GM20431 (cell line): Measurements from ENCODE around the gene C19orf33.

Experiments used
- in situ Hi-C: fragments of 300-500 bp; cut with MseI, MboI; formaldehyde crosslinking; loops from one replicate; pipeline ENCODE4 v1.15.0; 2020; ENCODE audit warnings: low sequenced_read_pairs; ENCODE audit not compliant: unreplicated experiment

C19orf33 gene

GRCh38 chr19:38277969-38278680, 25.9 kb upstream of the C19orf33 start:
- in situ Hi-C loops = no loop called here

- in situ Hi-C loops = no loop called here
Measured at GRCh38 chr19:38278751-38279150, 25.3 kb upstream of the C19orf33 start.

DNA sequence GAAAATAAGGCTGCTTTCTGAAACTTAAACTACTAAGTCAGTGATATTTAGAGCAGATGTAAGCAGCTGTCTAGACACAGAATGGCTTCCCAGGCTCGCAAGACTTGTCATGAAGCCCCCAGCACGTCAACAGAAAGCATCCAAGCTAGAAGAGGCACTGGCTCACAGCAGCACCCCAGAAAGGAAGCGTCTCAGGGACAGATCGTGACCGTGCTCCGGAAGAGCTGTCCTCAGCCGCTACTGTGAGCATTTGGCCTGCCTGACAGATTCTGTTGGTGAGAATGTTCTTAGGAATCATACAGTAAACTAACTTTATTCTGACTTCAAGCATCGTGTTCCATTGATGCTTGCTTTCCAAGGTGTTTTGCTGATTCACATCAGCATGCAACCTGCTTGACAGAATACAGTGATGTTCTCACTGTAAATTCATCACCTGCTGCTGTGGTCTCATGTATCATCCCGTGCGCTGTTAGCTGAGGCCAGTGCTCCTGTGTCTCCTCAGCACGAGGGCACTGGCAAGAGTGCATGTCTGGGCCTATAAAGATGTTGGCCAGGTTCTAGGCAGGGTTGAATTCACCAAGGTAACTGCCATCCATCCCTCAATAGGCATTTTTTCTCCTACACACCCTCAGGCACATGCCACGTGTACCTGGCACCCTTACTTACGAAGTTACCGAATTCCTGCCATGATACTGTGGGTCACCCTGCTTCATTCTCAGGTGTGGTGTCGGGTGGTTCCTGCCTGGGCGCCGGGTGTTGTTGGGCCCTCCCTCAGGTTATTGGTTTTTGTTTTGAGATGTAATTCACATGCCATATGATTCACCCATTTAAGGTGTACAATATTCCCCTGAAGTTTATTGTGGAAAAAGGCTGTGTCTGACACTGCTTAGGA, 23.8 kb upstream of the C19orf33 start:
- in situ Hi-C loops = no loop called here

DNA sequence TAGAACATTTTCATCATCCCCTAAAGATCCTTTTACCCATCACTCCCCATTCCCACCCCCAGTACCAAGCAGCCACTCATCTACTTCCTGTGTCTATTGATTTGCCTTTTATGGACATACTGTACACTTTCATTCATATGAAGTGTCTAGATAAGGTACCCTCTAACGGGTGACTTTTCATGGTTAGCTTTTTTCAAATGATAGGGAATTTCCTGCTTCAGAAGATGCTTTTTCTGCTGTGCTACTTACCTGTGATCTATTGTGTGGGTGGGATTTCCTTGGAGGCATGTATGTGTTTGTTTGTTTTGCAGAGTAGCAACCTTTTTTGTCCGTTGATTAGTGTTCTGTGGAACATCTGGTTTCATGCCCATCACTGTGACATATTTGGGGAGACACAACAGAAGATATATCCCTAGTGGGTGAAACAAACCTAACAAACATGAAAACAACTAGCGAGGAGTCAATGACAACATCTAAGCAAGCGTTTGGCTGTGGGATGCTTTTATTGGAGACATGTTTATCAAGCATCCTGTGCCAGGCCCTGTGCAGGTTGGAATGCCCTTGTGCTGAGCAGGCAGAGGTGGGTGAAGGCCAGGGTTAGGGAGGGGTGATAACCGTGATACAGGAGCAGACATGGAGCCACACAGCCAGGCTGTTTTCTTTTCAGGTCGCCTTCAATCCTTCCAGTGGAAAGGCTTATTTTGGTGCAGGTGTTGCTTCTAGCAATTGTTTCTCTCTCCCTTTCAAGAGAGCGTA, 22.1 kb upstream of the C19orf33 start:
- in situ Hi-C loops = no loop called here

DNA sequence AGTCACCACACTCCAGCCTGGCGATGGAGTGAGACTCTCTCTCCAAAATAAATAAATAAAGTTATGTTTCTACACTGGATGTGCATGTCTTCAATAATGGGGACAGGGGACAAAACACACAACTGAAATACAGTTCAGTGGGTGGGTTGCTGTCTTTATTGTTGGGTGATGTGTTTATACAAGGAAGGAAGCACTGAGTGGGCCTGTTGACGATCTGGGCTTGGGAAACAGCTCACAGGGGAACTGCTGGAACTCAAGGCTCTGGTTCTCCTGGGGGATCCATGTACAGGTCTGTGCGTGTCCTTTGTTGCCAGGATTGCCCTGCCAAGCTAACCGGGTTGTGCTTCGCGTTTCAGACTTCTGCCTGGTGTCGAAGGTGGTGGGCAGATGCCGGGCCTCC, 20.8 kb upstream of the C19orf33 start:
- in situ Hi-C loops = no loop called here

DNA sequence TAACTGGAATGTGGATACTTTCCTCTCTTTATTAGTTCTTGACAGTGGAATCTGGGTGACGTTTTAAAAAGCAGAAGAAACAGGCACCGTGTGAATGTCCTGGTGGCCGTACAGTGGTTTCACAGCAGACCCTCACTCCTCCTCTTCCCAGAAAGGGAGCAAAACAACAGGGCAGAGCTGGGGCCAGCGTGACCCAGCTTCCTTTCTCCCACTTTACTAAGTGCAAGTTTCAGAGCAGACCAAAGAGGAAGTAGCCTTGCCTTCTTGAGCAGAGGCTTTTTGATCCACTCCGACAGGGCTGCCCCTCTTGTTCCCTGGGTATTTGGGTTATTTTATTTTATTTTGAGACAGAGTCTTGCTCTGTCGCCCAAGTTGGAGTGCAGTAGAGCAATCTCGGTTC, 19.6 kb upstream of the C19orf33 start:
- in situ Hi-C loops = no loop called here

- in situ Hi-C loops = no loop called here
Measured at GRCh38 chr19:38285567-38285966, 18.5 kb upstream of the C19orf33 start.

GRCh38 chr19:38287604-38288003, 16.4 kb upstream of the C19orf33 start:
- in situ Hi-C loops = no loop called here

- in situ Hi-C loops = no loop called here
Measured at GRCh38 chr19:38288123-38288855, 15.8 kb upstream of the C19orf33 start.

DNA sequence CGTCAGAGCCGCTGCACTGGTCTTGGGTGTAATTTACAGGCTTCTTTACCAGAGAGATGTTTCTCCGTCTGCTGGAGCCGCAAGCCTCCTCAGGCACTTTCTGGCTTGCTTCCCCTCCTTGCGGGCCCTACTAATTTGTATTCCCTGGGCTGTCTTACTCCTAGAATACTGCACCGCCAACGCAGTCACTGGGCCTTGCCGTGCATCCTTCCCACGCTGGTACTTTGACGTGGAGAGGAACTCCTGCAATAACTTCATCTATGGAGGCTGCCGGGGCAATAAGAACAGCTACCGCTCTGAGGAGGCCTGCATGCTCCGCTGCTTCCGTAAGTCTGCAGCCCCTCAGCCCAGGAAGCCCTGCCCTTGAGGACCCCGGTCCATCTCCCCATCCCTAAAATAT, 14.1 kb upstream of the C19orf33 start:
- in situ Hi-C loops = no loop called here

- in situ Hi-C loops = no loop called here
Measured at GRCh38 chr19:38290631-38291147, 13.4 kb upstream of the C19orf33 start.

GRCh38 chr19:38291855-38292254, 12.2 kb upstream of the C19orf33 start:
- in situ Hi-C loops = no loop called here

DNA sequence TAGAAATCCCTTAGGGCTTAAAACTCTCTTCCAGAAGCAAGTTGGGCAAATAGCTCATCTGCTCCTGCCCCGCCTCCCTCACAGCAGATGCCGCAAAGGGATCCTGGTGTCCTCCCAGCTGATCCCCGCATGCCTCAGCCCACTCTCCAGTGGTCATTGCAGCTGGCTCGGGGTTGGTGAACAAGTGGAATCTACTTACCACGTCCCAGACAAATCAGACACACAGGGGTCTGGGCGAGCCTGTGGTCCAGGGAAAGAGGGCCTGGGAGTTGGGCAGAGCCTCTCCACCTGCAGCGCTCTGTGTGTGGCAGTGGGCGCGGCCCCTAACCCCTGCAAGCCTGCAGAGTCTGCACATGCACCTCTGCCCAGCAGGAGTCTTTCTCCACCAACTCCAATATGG, 10.8 kb upstream of the C19orf33 start:
- in situ Hi-C loops = no loop called here

GRCh38 chr19:38294090-38294489, 10.0 kb upstream of the C19orf33 start:
- in situ Hi-C loops = no loop called here

GRCh38 chr19:38298821-38299680, 5.0 kb upstream of the C19orf33 start:
- in situ Hi-C loops = no loop called here

- in situ Hi-C loops = no loop called here
Measured at GRCh38 chr19:38304352-38304865, 358 bp downstream of the C19orf33 start.

DNA sequence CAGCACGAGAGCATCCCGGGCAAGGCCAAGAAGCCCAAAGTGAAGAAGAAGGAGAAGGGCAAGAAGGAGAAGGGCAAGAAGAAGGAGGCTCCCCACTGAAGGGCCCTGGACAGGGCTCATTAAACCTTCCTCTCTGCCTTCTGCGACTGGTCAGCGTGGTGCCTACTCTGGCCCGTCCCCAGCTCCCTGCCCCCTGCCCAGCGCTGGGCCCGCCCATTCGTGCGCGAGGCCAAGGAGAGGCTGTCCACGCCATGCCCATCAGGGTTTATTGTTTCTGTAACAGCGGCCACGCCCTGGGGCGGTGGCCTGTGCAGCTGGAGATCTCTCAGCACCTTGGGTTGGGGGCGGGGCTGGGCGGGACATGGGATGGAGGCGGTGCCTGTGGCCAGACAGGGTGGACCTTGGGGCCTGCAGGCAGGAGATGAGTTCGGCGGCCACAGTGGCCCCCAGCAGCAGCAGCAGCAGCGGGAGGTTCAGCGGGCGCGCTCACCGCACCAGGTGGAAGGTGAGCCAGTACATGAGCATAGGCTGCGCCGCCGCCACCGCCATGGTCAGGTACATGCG, 897 bp downstream of the C19orf33 start:
- in situ Hi-C loops = no loop called here

DNA sequence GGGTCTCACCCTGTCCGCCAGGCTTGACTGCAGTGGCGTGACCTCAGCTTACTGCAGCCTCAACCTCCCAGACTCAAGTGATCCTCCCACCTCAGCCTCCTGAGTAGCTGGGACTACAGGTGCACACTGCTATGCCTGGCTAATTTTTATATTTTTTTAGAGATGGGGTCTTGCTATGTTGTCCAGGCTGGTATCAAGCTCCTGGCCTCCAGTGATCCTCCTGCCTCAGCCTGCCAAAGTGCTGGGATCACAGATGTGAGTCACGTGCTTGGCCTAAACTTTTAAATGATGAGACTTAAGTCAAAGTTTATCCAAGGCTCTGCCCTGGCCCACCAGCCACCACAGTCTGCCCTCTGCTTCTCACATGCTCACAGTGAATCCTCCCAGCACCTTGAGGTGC, 2.2 kb downstream of the C19orf33 start:
- in situ Hi-C loops = no loop called here
